ENCODE measurements around the gene IFI6. TPM values are rescaled to one million over a fixed set of nuclear protein-coding genes. Genes with fewer than 3 reads are reported as not detected.

The IFI6 gene
- total and polyA plus RNA-seq, 2 of the 8 experiments (the other 6 are each of a cell fraction or from before 2014, with no cell fraction given): 6.1 to 13.2 TPM

DNA sequence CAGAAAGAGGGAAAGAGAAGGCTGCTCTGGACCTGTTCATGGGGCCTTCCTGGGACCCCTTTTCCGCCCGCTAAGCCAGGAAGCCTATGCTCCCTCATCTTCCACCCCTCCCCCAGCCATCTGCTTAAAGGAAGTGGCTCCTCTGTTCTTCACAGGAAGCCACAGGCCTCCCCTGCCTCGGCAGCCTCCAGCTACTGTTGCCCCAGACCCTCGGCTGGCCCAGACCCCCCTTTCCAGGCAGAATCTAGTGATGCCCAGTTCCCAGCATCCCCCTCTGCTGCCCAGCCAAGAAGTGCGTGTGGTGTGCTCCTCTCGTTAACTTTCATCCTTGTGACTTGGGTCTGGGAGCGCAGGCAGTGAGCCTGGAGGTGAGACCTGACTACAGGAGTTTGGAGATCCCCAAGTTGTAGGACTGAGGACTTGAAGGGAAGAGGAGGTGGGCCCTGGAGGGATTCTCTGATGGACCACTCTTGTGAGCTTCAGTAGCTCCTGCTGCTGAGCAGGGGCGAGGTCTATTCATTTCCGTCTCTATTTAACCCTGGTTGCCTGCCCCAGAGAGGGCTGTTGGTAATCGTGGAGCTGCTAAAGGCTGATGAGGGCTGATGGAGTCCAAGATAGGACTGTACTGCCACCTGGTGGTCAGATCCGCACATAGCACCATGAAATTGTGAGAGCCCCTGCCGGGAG is 9.1 kb downstream of the IFI6 start:
- no peak overlapping the region for H4K5ac ChIP-seq (ENCODE audit: insufficient read length, low read depth, low read length)
- peak overlapping the region; percentile 72 for H3K18ac ChIP-seq (ENCODE audit: extremely low read depth, low read length)
- H2BK5ac ChIP-seq (ENCODE audit: low read depth, low read length): peak overlapping the region; percentile 67; the same call in 1 of the 2 replicates
- H3K56ac ChIP-seq (replicated peaks; ENCODE audit: insufficient read length, low read depth, low read length): no peak overlapping the region
- no peaks in the 10 kb centered on the region for H3K36me3 ChIP-seq (ENCODE audit: control insufficient read depth in 2 of 4, insufficient read depth in 4 of 4, low read length in 3 of 4)
- no peaks in the 10 kb centered on the region for H3K79me2 ChIP-seq (ENCODE audit: control insufficient read depth in 1 of 2, insufficient read depth in 2 of 2, low read length in 2 of 2)
- no peaks in the 10 kb centered on the region for H4K20me1 ChIP-seq (replicated peaks in 1 of 2; ENCODE audit: control insufficient read depth in 1 of 2, insufficient read depth in 2 of 2, low read length in 2 of 2)
- peaks cover 4% of the 10 kb centered on the region; the same call in 1 of the 2 replicates for H3K23me2 ChIP-seq (ENCODE audit: low read depth, low read length)
- H4K91ac ChIP-seq (replicated peaks; ENCODE audit: insufficient read length, low read length): peak overlapping the region; percentile 26
- no peak overlapping the region for H3K14ac ChIP-seq (ENCODE audit: insufficient read length)
- peak overlapping the region; percentile 67 for H2BK20ac ChIP-seq (ENCODE audit: low read length)
- H3K27ac ChIP-seq (ENCODE audit: low read depth, low read length): 0 out of 2 replicates have a peak overlapping the region, but pooled peaks have one; percentile 5
- no peaks in the 10 kb centered on the region for H3K9me3 ChIP-seq (ENCODE audit: insufficient read depth in 2 of 2, low read depth in 1 of 2, low read length in 1 of 2)
- H2BK15ac ChIP-seq (ENCODE audit: low read length): 0 out of 2 replicates have a peak overlapping the region, but pooled peaks have one; percentile 93
- H4K8ac ChIP-seq (ENCODE audit: extremely low read depth, insufficient read depth, low read length): no peak overlapping the region
- H2BK12ac ChIP-seq (ENCODE audit: low read depth, low read length): peak overlapping the region; percentile 64; the same call in 1 of the 2 replicates
- CTCF ChIA-PET (ENCODE audit: partially characterized antibody): interaction anchor here (0.6 to 13.1 kb wide), 39 partner anchors 9 to 364 kb away, joined by 3 to 472 read pairs (median 4); partner anchors contain the start of genes AHDC1 and IFI6
- 0 out of 4 replicates have a peak overlapping the region, but pooled peaks of 1 of the 2 experiments have one; percentile 29 for H3K4me2 ChIP-seq (ENCODE audit: insufficient read depth in 1 of 2, low read depth in 2 of 2, low read length in 2 of 2)
- peak overlapping the region; percentile 14 for H2BK120ac ChIP-seq (replicated peaks; ENCODE audit: low read depth, low read length)
- H3K9ac ChIP-seq (replicated peaks in 1 of 4; ENCODE audit: extremely low read depth in 1 of 4, low read depth in 3 of 4, low read length in 3 of 4): peak overlapping the region in 1 of 4 experiments; percentile 13; a peak in 1 of 7 replicates
- H3K4me1 ChIP-seq (replicated peaks in 1 of 4; ENCODE audit: control insufficient read depth in 3 of 4, insufficient read depth in 4 of 4, low read length in 3 of 4): peaks cover 4 to 20% (median 13%) of the 10 kb centered on the region in 4 experiments; a peak in 6 of 7 replicates
- H2AFZ ChIP-seq (ENCODE audit: low read length): peak overlapping the region; percentile 78
- FAIRE-seq: peak; percentile 81
- H3K79me1 ChIP-seq (ENCODE audit: low read depth, low read length): no peaks in the 10 kb centered on the region
- no peak overlapping the region for H2AK5ac ChIP-seq (ENCODE audit: low read depth, low read length)
- 38% methylated on average over 12 of the region's 12 CpGs; no CpG with 5 or more reads in 1 of the 2 experiments for WGBS, 2 experiments (ENCODE audit: extremely low coverage in 1 of 2, insufficient coverage in 1 of 2, insufficient read length in 1 of 2, insufficient replicate concordance in 2 of 2, low coverage in 1 of 2, low lambda C conversion rate in 2 of 2, missing lambda C conversion rate in 1 of 2)
- no peak overlapping the region for H3K4ac ChIP-seq (replicated peaks; ENCODE audit: insufficient read length, low read depth, low read length)
- POLR2A ChIA-PET (ENCODE audit: partially characterized antibody): interaction anchor here (0.7 to 1.9 kb wide), 5 partner anchors 10 to 58 kb away, joined by 3 to 5 read pairs (median 3); partner anchors contain the start of genes AHDC1 and IFI6
- no peak overlapping the region for H3K4me3 ChIP-seq (ENCODE audit: extremely low read depth in 1 of 4, insufficient read depth in 2 of 4, low read depth in 3 of 4, low read length in 4 of 4)
- H3K27me3 ChIP-seq (replicated peaks in 1 of 4; ENCODE audit: control insufficient read depth in 3 of 4, extremely low read depth in 1 of 4, insufficient read depth in 3 of 4, low read length in 3 of 4): peaks cover 0 to 2% (median 0%) of the 10 kb centered on the region in 4 experiments; a peak in 2 of 7 replicates
- no peak overlapping the region for H3K23ac ChIP-seq (ENCODE audit: insufficient read length)
- peak; percentile 78 to 99 for DNase-seq (ENCODE audit: low read depth in 1 of 2, low spot score in 2 of 2)
- TF ChIP-seq SUZ12 (IDR thresholded peaks at IDR 0.05; ENCODE audit: low read length): no peak
- no peak for TF ChIP-seq RNF2 (IDR thresholded peaks at IDR 0.05; ENCODE audit: borderline replicate concordance, low read depth, low read length, missing control alignments, poor library complexity, severe bottlenecking)
- TF ChIP-seq TAF7 (optimal IDR thresholded peaks at IDR 0.05; ENCODE audit: borderline replicate concordance, low read depth, low read length): no peak
- no peak for TF ChIP-seq SIN3A (conservative IDR thresholded peaks at IDR 0.05 in 1 of 2, IDR thresholded peaks at IDR 0.05 in 1 of 2; ENCODE audit: low read depth in 1 of 2, low read length in 2 of 2)
- TF ChIP-seq POU5F1 (IDR thresholded peaks at IDR 0.05; ENCODE audit: low read depth, low read length): no peak
- TF ChIP-seq PHF8 (conservative IDR thresholded peaks at IDR 0.05; ENCODE audit: low read depth, low read length): no peak
- peak; percentile 94 for TF ChIP-seq RAD21 (IDR thresholded peaks at IDR 0.05 in 1 of 2, conservative IDR thresholded peaks at IDR 0.05 in 1 of 2; ENCODE audit: low read depth in 2 of 2, low read length in 2 of 2)
- TF ChIP-seq CBX8 (IDR thresholded peaks at IDR 0.05; ENCODE audit: borderline replicate concordance, low read depth, low read length): no peak
- peak; percentile 44 for TF ChIP-seq ASH2L (IDR thresholded peaks at IDR 0.05; ENCODE audit: low read length)

Data from H1 (cell line).